MCF 10A (cell line): Measurements from ENCODE around the gene SMIM44. TPM values are rescaled to one million over a fixed set of nuclear protein-coding genes. Genes with fewer than 3 reads are reported as not detected.
A peak's percentile ranks its signal among the peaks of the same experiment; 100 is the strongest.

Source experiments
- BruUV-seq: library from RNA; stranded (reverse); fragments of 400-500 nt; replicated peaks from 2 replicates; lab custom pipeline; 2021; lab: Mats Ljungman, UMichigan
- CTCF ChIA-PET: fragments of 300-600 bp; sonication (Branson Sonifier 250); formaldehyde crosslinking; extraction: SDS; loops from one replicate; lab custom pipeline; 2021; ENCODE audit warnings: antibody characterized with exemption, inconsistent platforms; lab: Yijun Ruan, JAX
- POLR2A ChIA-PET: fragments of 300-600, 350-650 bp; sonication (Branson Sonifier 250); formaldehyde crosslinking; extraction: SDS; loops from one replicate; lab custom pipeline; 2020; ENCODE audit warnings: antibody characterized with exemption, inconsistent platforms; lab: Yijun Ruan, JAX
- DNase-seq: peaks from one replicate; pipeline ENCODE4 v3.0.0-alpha.2; 2018; ENCODE audit not compliant: unreplicated experiment
- H3K27ac Mint-ChIP-seq: one replicate; pipeline ENCODE4 v1.8.0; 2022; ENCODE audit warnings: mild to moderate bottlenecking, low read depth, mixed read lengths; ENCODE audit not compliant: unreplicated experiment
- H3K27me3 Mint-ChIP-seq: one replicate; pipeline ENCODE4 v1.8.0; 2022; ENCODE audit warnings: mixed read lengths; ENCODE audit not compliant: insufficient read depth, unreplicated experiment
- H3K36me3 Mint-ChIP-seq: one replicate; pipeline ENCODE4 v1.8.0; 2022; ENCODE audit warnings: mild to moderate bottlenecking, moderate library complexity, mixed read lengths; ENCODE audit not compliant: insufficient read depth, unreplicated experiment
- H3K4me1 Mint-ChIP-seq: one replicate; pipeline ENCODE4 v1.8.0; 2022; ENCODE audit warnings: mixed read lengths; ENCODE audit not compliant: insufficient read depth, unreplicated experiment
- H3K4me3 Mint-ChIP-seq: one replicate; pipeline ENCODE4 v1.8.0; 2022; ENCODE audit warnings: mild to moderate bottlenecking, moderate library complexity, mixed read lengths; ENCODE audit not compliant: unreplicated experiment
- H3K9me3 Mint-ChIP-seq: one replicate; pipeline ENCODE4 v1.8.0; 2022; ENCODE audit warnings: mixed read lengths; ENCODE audit not compliant: unreplicated experiment
- CTCF ChIP-seq: fragments of 200-600 bp; IDR thresholded peaks from one replicate; pipeline ENCODE4 v1.8.0; 2022; ENCODE audit warnings: antibody characterized with exemption, mild to moderate bottlenecking; ENCODE audit not compliant: unreplicated experiment
- intact Hi-C: fragments of 100-400 bp; cut with micrococcal nuclease; formaldehyde crosslinking; loops from 2 replicates; pipeline ENCODE4 v1.14.1; 2022
- total RNA-seq: library from RNA; stranded (reverse); gene quantifications from 2 replicates; pipeline ENCODE4 v1.2.3, GENCODE V29; 2022

Gene SMIM44
- total RNA-seq, 1 experiment from 2014 or later, result not detected

DNA sequence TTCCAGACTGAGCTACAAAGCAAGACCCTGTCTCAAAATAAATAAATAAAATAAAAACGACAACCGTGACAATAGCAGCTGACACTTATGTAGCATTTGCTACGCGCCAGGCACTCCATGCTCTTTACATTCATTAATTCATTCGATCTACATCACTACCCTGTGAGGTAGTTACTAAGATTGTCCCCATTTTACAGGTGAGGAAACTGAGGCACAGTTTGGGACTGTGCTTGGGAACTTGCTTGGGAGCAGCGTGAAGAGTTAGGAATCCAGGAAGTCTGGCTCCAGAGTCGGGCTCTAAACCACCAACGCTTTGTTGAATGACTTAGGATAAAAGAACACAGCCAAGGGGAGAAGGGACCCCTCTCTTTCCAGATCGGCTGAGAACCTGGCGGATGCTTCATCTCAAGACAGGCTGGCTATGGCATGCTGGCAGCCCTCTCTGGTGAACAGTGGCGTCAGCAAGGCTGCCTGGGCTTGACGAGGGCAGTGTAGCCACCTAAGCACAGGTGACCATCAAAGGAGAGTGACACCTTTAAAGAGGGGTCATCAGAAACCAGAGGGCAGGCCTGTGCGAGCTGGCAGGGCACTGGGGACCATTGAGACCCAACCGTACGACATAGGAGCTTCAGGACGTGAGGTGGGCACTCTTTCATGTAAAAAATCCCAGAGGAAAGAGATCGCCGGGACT is 16.6 kb upstream of the SMIM44 start:
- H3K36me3 Mint-ChIP-seq, result peaks cover 26% of the 10 kb centered on the region
- no peak for DNase-seq
- BruUV-seq, result TSS peak; percentile 62
- H3K9me3 Mint-ChIP-seq, result no peaks in the 10 kb centered on the region
- H3K27me3 Mint-ChIP-seq, result no peaks in the 10 kb centered on the region
- intact Hi-C loops, result no loop called here
- H3K4me3 Mint-ChIP-seq, result peak overlapping the region; percentile 97
- TF ChIP-seq CTCF, result no peak
- H3K4me1 Mint-ChIP-seq, result peaks cover 17% of the 10 kb centered on the region
- ChIA-PET CTCF (interaction anchor here (0.6 to 2.1 kb wide), 2 partner anchors 27 kb away, joined by 3 to 8 read pairs; no protein-coding TSS in a partner anchor), POLR2A (interaction anchor here (0.5 to 1.7 kb wide), 7 partner anchors 10 to 701 kb away, joined by 3 to 10 read pairs (median 4); partner anchors contain the start of genes SMIM24 and SMIM44)
- peak overlapping the region; percentile 99 for H3K27ac Mint-ChIP-seq

DNA sequence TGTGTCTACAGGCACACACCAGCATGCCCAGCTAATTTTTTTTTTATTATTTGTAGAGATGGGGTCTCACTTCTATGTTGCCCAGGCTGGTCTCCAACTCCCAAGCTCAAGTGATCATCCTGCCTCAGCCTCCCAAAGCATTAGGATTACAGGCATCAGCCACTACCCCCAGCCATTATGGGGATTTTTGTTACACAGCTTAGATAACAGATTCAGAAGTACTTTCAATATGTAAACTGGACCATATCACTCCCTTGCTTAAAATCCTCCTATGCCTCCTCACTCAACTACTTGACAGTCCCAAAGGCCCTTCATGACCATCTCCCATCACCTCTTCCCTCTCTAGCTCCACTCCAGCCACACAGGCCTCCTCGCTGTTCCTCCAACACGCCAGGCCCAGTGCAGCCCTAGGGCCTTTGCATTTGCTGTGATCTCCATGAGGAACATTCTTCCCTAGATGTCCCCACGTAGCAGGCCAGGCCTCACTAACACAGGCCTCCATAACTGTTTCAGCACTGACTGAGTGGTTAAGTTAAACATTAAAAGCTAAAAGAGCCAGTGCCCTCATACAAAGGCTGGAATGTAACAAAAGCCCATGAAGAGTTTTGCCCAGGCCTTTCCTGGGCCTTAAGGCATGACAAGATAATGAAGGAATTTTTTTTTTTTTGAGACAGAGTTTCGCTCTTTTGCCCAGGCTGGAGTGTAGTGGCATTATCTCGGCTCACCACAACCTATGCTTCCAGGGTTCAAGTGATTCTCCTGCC is 14.7 kb upstream of the SMIM44 start:
- no peaks in the 10 kb centered on the region for H3K9me3 Mint-ChIP-seq
- CTCF ChIA-PET, result interaction anchor here (0.7 to 1.4 kb wide), 2 partner anchors 13 to 388 kb away, joined by 4 read pairs; no protein-coding TSS in a partner anchor
- no peak for TF ChIP-seq CTCF

GRCh38 chr19:3496392-3497273 is 13.4 kb upstream of the SMIM44 start:
- Mint-ChIP-seq H3K27ac (no peak overlapping the region), H3K9me3 (no peaks in the 10 kb centered on the region), H3K4me1 (peaks cover 17% of the 10 kb centered on the region), H3K4me3 (no peak overlapping the region), H3K36me3 (peaks cover 43% of the 10 kb centered on the region), H3K27me3 (no peaks in the 10 kb centered on the region)
- BruUV-seq, result no TSS peak
- ChIA-PET CTCF (interaction anchor here (1.4 kb wide), 1 partner anchor 11 kb away, joined by 4 read pairs; no protein-coding TSS in a partner anchor), POLR2A (no interaction called here)
- intact Hi-C loops, result no loop called here
- no peak for TF ChIP-seq CTCF
- DNase-seq, result no peak

More for the DNA sequence above, 14.7 kb upstream of the SMIM44 start:
- BruUV-seq, result no TSS peak
- Mint-ChIP-seq H3K36me3 (peaks cover 43% of the 10 kb centered on the region), H3K27me3 (no peaks in the 10 kb centered on the region), H3K4me3 (no peak overlapping the region), H3K4me1 (peaks cover 17% of the 10 kb centered on the region), H3K27ac (peak overlapping the region; percentile 79)
- POLR2A ChIA-PET, result interaction anchor here (0.5 to 1.5 kb wide), 4 partner anchors 11 to 1140 kb away, joined by 3 to 4 read pairs (median 4); no protein-coding TSS in a partner anchor
- intact Hi-C loops, result no loop called here
- no peak for DNase-seq
